CD4-positive, alpha-beta T cell (primary cell): ENCODE results near the gene KIAA2012. TPM values are rescaled to one million over a fixed set of nuclear protein-coding genes. Genes with fewer than 3 reads are reported as not detected.

Source experiments
- ATAC-seq: fragments of 200-7000 bp; cut with Tn5 transposase; one replicate; pipeline ENCODE4 v1.10.0; 2022; ENCODE audit warnings: mild to moderate bottlenecking; ENCODE audit not compliant: poor library complexity
- CTCF ChIA-PET: fragments of 350-600 bp; sonication (Branson Sonifier 250); formaldehyde crosslinking; loops from one replicate; lab custom pipeline; 2021; ENCODE audit warnings: antibody characterized with exemption, inconsistent platforms; lab: Charles Lee
- POLR2A ChIA-PET: fragments of 350-600 bp; sonication (Branson Sonifier 250); formaldehyde crosslinking; loops from one replicate; lab custom pipeline; 2021; ENCODE audit warnings: antibody characterized with exemption, inconsistent platforms; lab: Charles Lee
- DNase-seq, 14 experiments: peaks; one replicate each; pipeline ENCODE4 v3.0.0-alpha.2; 2013 to 2020; ENCODE audit warnings: mixed read lengths in 2 of 14
- H3K27ac ChIP-seq, 2 donors: one replicate each; pipeline versions ENCODE4 v1.5.1 to v1.7.0; 2013; ENCODE audit warnings: low read length in 2 of 2, low read depth in 1 of 2, mild to moderate bottlenecking in 1 of 2
- H3K27me3 ChIP-seq, 2 experiments: 1 replicate in 1 of 2; 2 replicates in 1 of 2; pipeline versions ENCODE4 v1.6.1 to v1.7.0; 2013; ENCODE audit warnings: low read length in 2 of 2, control low read depth in 1 of 2, mild to moderate bottlenecking in 1 of 2, moderate library complexity in 1 of 2; ENCODE audit not compliant: insufficient read depth in 2 of 2, control insufficient read depth in 1 of 2
- H3K36me3 ChIP-seq: one replicate; pipeline ENCODE4 v1.6.1; 2013; ENCODE audit warnings: low read length, control low read depth; ENCODE audit not compliant: insufficient read depth
- H3K4me1 ChIP-seq: one replicate; pipeline ENCODE4 v1.6.1; 2013; ENCODE audit warnings: low read length, control low read depth; ENCODE audit not compliant: insufficient read depth
- H3K4me3 ChIP-seq: one replicate; pipeline ENCODE4 v1.5.1; 2013; ENCODE audit warnings: mild to moderate bottlenecking, low read length, moderate library complexity
- H3K9me3 ChIP-seq, 2 experiments: 1 replicate in 1 of 2; 2 replicates in 1 of 2; pipeline versions ENCODE4 v1.6.1 to v1.7.0; 2013; ENCODE audit warnings: low read length in 2 of 2, mild to moderate bottlenecking in 2 of 2, control low read depth in 1 of 2, moderate library complexity in 1 of 2; ENCODE audit not compliant: control insufficient read depth in 1 of 2, insufficient read depth in 1 of 2
- H3K27ac Mint-ChIP-seq: one replicate; pipeline ENCODE4 v1.8.0; 2020; ENCODE audit warnings: mixed read lengths
- H3K27me3 Mint-ChIP-seq: one replicate; pipeline ENCODE4 v1.8.0; 2021; ENCODE audit warnings: mixed read lengths
- H3K36me3 Mint-ChIP-seq: one replicate; pipeline ENCODE4 v1.8.0; 2021; ENCODE audit warnings: low read depth, mixed read lengths
- H3K4me1 Mint-ChIP-seq: one replicate; pipeline ENCODE4 v1.8.0; 2021; ENCODE audit warnings: low read depth, mixed read lengths
- H3K4me3 Mint-ChIP-seq: one replicate; pipeline ENCODE4 v1.8.0; 2020; ENCODE audit warnings: mild to moderate bottlenecking, mixed read lengths
- H3K9me3 Mint-ChIP-seq: one replicate; pipeline ENCODE4 v1.8.0; 2020; ENCODE audit warnings: mixed read lengths
- intact Hi-C, 2 experiments: fragments of 100-400 bp; cut with DNase I in 1 of 2; cut with micrococcal nuclease in 1 of 2; formaldehyde crosslinking; loops; one replicate each; pipeline versions ENCODE4 v1.15.1 to v1.9.0; 2023 to 2025; cut with DNase I, micrococcal nuclease
- total RNA-seq, 174 experiments: library from RNA in 2 of 174; stranded (reverse) in 2 of 174; gene quantifications; one replicate each; pipeline ENCODE4 v1.2.3 and lab custom pipeline; 2021 to 2026
- TF ChIP-seq, protein P1 (sequence below): fragments of 200-600 bp; IDR thresholded peaks from one replicate; pipeline ENCODE4 v1.8.0; 2022; ENCODE audit warnings: antibody characterized with exemption, mild to moderate bottlenecking

Gene KIAA2012
- total RNA-seq, 2 experiments from 2014 or later = not detected

DNA sequence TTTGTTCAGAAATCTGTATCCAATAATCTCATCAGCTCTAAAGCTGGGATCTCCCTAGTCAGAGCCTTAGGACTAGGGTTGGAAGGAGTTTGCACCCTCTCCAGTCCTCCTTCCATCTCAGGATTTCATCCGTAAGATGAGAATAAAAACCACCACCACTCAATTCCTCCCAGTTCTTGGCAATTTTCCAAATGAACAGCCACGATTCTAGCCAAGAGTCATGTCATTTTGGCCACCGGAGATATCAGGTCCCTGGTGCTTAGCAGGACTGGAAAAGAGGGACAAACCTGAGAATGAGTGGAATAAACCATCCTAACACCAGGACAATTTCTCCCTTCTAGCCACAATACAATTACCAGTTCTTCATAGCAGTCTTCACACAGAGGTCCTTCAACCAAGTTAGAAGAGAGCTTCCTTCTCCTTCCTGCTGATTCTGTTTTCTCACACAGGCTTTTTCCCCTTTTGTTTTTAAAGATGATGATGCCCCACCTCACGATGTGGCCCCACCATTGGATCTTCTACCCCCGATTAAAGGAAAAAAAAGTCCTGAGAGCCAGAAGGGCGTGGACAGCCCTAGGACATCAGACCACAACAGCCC lies 36.2 kb downstream of the KIAA2012 start:
- no peak overlapping the region for H3K4me3 Mint-ChIP-seq
- no peaks in the 10 kb centered on the region for H3K36me3 Mint-ChIP-seq
- ATAC-seq (no peak), DNase-seq (no peak)
- intact Hi-C loops = no loop called here
- TF ChIP-seq, protein P1, sequence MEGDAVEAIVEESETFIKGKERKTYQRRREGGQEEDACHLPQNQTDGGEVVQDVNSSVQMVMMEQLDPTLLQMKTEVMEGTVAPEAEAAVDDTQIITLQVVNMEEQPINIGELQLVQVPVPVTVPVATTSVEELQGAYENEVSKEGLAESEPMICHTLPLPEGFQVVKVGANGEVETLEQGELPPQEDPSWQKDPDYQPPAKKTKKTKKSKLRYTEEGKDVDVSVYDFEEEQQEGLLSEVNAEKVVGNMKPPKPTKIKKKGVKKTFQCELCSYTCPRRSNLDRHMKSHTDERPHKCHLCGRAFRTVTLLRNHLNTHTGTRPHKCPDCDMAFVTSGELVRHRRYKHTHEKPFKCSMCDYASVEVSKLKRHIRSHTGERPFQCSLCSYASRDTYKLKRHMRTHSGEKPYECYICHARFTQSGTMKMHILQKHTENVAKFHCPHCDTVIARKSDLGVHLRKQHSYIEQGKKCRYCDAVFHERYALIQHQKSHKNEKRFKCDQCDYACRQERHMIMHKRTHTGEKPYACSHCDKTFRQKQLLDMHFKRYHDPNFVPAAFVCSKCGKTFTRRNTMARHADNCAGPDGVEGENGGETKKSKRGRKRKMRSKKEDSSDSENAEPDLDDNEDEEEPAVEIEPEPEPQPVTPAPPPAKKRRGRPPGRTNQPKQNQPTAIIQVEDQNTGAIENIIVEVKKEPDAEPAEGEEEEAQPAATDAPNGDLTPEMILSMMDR = no peak
- POLR2A ChIA-PET = no interaction called here
- Histone ChIP-seq H3K36me3 (no peaks in the 10 kb centered on the region), H3K27me3 (peaks cover 0 to 2% of the 10 kb centered on the region in 2 experiments), H3K4me1 (no peaks in the 10 kb centered on the region), H3K27ac (no peak overlapping the region), H3K4me3 (no peak overlapping the region), H3K9me3 (no peaks in the 10 kb centered on the region)
- CTCF ChIA-PET = no interaction called here
- H3K4me1 Mint-ChIP-seq = no peaks in the 10 kb centered on the region
- no peaks in the 10 kb centered on the region for H3K9me3 Mint-ChIP-seq
- no peak overlapping the region for H3K27ac Mint-ChIP-seq
- peaks cover 20% of the 10 kb centered on the region for H3K27me3 Mint-ChIP-seq

- TF ChIP-seq, protein P1 = no peak
- Histone ChIP-seq H3K4me1 (no peaks in the 10 kb centered on the region), H3K36me3 (no peaks in the 10 kb centered on the region), H3K27me3 (peaks cover 2% of the 10 kb centered on the region in 2 experiments), H3K27ac (no peak overlapping the region), H3K4me3 (no peak overlapping the region), H3K9me3 (no peaks in the 10 kb centered on the region)
- intact Hi-C loops = no loop called here
- no peak overlapping the region for H3K4me3 Mint-ChIP-seq
- ChIA-PET POLR2A (no interaction called here), CTCF (no interaction called here)
- no peak overlapping the region for H3K27ac Mint-ChIP-seq
- ATAC-seq (no peak), DNase-seq (no peak)
- H3K4me1 Mint-ChIP-seq = no peaks in the 10 kb centered on the region
- peaks cover 20% of the 10 kb centered on the region for H3K27me3 Mint-ChIP-seq
- no peaks in the 10 kb centered on the region for H3K9me3 Mint-ChIP-seq
- no peaks in the 10 kb centered on the region for H3K36me3 Mint-ChIP-seq
These were observed 36.7 kb downstream of the KIAA2012 start for GRCh38 chr2:202109737-202110184.

DNA sequence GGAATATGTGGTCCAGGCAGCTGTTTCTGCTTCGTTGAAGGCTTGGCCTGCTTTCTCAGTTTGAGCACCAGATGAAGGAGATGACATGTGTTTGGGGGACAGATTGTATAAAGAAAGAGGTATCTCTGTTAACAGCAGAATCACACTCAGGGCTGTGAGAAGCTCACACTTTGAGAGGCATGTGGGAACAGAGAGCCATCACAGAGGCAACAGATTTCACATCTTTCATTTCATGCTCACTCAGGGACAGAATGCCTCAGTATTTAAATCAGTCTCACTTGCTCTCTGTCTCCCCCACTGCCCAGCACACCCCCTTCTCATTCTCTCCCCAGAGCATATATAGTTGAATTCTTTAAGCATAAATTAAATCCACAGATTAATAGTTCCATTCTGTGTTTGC lies 37.4 kb downstream of the KIAA2012 start:
- Histone ChIP-seq H3K27ac (no peak overlapping the region), H3K4me1 (no peaks in the 10 kb centered on the region), H3K9me3 (no peaks in the 10 kb centered on the region), H3K4me3 (no peak overlapping the region), H3K27me3 (peaks cover 2 to 3% of the 10 kb centered on the region in 2 experiments), H3K36me3 (no peaks in the 10 kb centered on the region)
- intact Hi-C loops = no loop called here
- no peaks in the 10 kb centered on the region for H3K9me3 Mint-ChIP-seq
- ATAC-seq (no peak), DNase-seq (no peak)
- peaks cover 27% of the 10 kb centered on the region for H3K27me3 Mint-ChIP-seq
- H3K36me3 Mint-ChIP-seq = no peaks in the 10 kb centered on the region
- H3K4me3 Mint-ChIP-seq = no peak overlapping the region
- ChIA-PET POLR2A (no interaction called here), CTCF (no interaction called here)
- TF ChIP-seq, protein P1 = no peak
- no peak overlapping the region for H3K27ac Mint-ChIP-seq
- H3K4me1 Mint-ChIP-seq = no peaks in the 10 kb centered on the region
